Small intestine (tissue), 7 donors: ENCODE results near the gene PTPRK. TPM values are rescaled to one million over a fixed set of nuclear protein-coding genes. Genes with fewer than 3 reads are reported as not detected.

Source experiments
- DNase-seq, 2 donors: peaks; one replicate each; pipeline versions ENCODE4 v3.0.0 to v3.0.0-alpha.2; 2013
- FAIRE-seq: peaks from 2 replicates; lab custom pipeline; 2012; peaks lifted over from hg19 to GRCh38; lab: Jason Lieb, UNC
- H3K27ac ChIP-seq, 3 donors: one replicate each; pipeline ENCODE4 v1.5.1; 2013; ENCODE audit warnings: low read length in 2 of 3, mild to moderate bottlenecking in 2 of 3, control low read depth in 1 of 3, inconsistent platforms in 1 of 3, low read depth in 1 of 3, moderate library complexity in 1 of 3
- H3K27me3 ChIP-seq, 3 donors: one replicate each; pipeline ENCODE4 v1.6.1; 2013; ENCODE audit warnings: low read length in 3 of 3, inconsistent platforms in 1 of 3; ENCODE audit not compliant: control insufficient read depth in 3 of 3, insufficient read depth in 3 of 3
- H3K36me3 ChIP-seq, 3 donors: one replicate each; pipeline ENCODE4 v1.6.1; 2013; ENCODE audit warnings: low read length in 3 of 3, inconsistent platforms in 1 of 3, low read depth in 1 of 3, mild to moderate bottlenecking in 1 of 3, moderate library complexity in 1 of 3; ENCODE audit not compliant: control insufficient read depth in 3 of 3, insufficient read depth in 2 of 3
- H3K4me1 ChIP-seq, 3 donors: one replicate each; pipeline ENCODE4 v1.6.1; 2013; ENCODE audit warnings: low read length in 2 of 3, inconsistent platforms in 1 of 3, low read depth in 1 of 3, mild to moderate bottlenecking in 1 of 3, moderate library complexity in 1 of 3; ENCODE audit not compliant: control insufficient read depth in 3 of 3, insufficient read depth in 2 of 3
- H3K4me3 ChIP-seq, 3 donors: one replicate each; pipeline ENCODE4 v1.5.1; 2013; ENCODE audit warnings: low read length in 3 of 3, control low read depth in 1 of 3, inconsistent platforms in 1 of 3, low read depth in 1 of 3, mild to moderate bottlenecking in 1 of 3, moderate library complexity in 1 of 3
- H3K9me3 ChIP-seq, 2 donors: one replicate each; pipeline ENCODE4 v1.6.1; 2013; ENCODE audit warnings: low read depth in 1 of 2, low read length in 1 of 2; ENCODE audit not compliant: control insufficient read depth in 2 of 2, insufficient read depth in 1 of 2
- WGBS, 3 donors: extraction: QIAGEN DNeasy Blood & Tissue Kit; methylation state at CpG; one replicate each; pipeline ENCODE4 v1.1.7; 2013; 5-methylcytosine and 5-hydroxymethylcytosine counted together
- polyA plus RNA-seq, 4 donors: library from polyadenylated mRNA; stranded (reverse) in 3 of 4; unstranded in 1 of 4; fragments of 200-250 nt in 3 of 4; fragments of 120-200 nt in 1 of 4; gene quantifications; one replicate each; pipeline versions ENCODE4 v1.2.1 to v1.2.3, GENCODE V29; 2013
- donor health status: healthy with polysubstance abuse.
- donor health status: control.
- donor health status: control.
- donor health status: Bipolar disorder and iron deficiency.
- donor health status: healthy.

The PTPRK gene
- polyA plus RNA-seq, 4 donors = 15.9 to 72.5 (median 20.6) TPM

GRCh38 chr6:128025478-128025877 is 494.9 kb downstream of the PTPRK start:
- Histone ChIP-seq H3K36me3 (peaks cover 0 to 6% (median 1%) of the 10 kb centered on the region in 3 donors), H3K4me1 (no peaks in the 10 kb centered on the region), H3K4me3 (no peak overlapping the region), H3K9me3 (no peaks in the 10 kb centered on the region), H3K27ac (no peak overlapping the region), H3K27me3 (no peaks in the 10 kb centered on the region)
- 69 to 88% (median 76%) methylated on average over 1 of the region's 1 CpG for WGBS, 3 donors
- DNase-seq (no peak), FAIRE-seq (no peak)

- no peak for FAIRE-seq
- H3K27ac ChIP-seq = no peak overlapping the region
- no peaks in the 10 kb centered on the region for H3K9me3 ChIP-seq
- no peaks in the 10 kb centered on the region for H3K4me1 ChIP-seq
- H3K36me3 ChIP-seq = peaks cover 0 to 6% (median 1%) of the 10 kb centered on the region in 3 donors
- WGBS, 3 donors = 68 to 95% (median 92%) methylated on average over 1 of the region's 1 CpG
- no peaks in the 10 kb centered on the region for H3K27me3 ChIP-seq
- no peak for DNase-seq
- H3K4me3 ChIP-seq = no peak overlapping the region
Observed at GRCh38 chr6:128024969-128025368, 495.4 kb downstream of the PTPRK start.

DNA sequence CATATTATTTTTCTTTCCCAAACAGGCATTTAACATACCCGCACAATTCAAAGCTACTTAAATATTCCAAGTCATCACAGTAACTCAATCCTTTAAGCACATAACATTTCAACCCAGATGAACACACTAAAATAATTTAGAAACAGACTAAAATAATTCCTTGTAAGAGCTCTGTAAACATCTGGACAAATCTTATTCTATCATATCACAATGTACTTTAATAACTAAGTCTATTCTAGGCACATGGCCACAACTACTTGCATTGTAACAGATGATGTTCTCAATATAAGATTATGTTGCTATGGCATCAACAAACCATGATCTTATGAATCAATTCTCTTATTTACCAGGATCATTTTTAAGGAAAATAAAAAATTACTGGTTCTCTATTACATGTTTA is 496.4 kb downstream of the PTPRK start:
- no peak overlapping the region for H3K27ac ChIP-seq
- DNase-seq (no peak), FAIRE-seq (no peak)
- H3K27me3 ChIP-seq = no peaks in the 10 kb centered on the region
- H3K36me3 ChIP-seq = peaks cover 0 to 3% (median 3%) of the 10 kb centered on the region in 3 donors
- H3K4me3 ChIP-seq = no peak overlapping the region
- no peaks in the 10 kb centered on the region for H3K9me3 ChIP-seq
- H3K4me1 ChIP-seq = no peaks in the 10 kb centered on the region
- 87 to 100% (median 88%) methylated on average over 1 of the region's 1 CpG for WGBS, 3 donors

DNA sequence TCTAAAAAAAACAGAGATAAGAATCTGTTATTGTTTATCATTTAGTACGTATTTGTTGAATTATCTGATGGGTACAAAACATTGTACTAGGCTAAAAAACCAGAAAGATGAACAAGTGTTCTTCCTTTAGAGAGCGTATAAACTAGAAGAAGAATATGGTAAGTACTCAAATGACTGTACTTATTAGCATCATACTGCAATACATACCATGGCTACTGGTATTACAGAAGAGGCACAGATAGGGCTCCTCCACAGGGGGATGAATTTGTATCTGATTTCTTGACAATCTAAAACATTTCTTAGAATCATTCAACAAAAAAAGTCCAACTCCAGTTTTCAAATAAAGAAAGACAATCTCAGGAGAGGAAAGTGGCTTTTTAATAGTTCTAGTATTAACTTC is 501.6 kb downstream of the PTPRK start:
- Histone ChIP-seq H3K27ac (no peak overlapping the region), H3K4me1 (no peaks in the 10 kb centered on the region), H3K9me3 (no peaks in the 10 kb centered on the region), H3K36me3 (peaks cover 0 to 1% (median 0%) of the 10 kb centered on the region in 3 donors), H3K4me3 (no peak overlapping the region), H3K27me3 (no peaks in the 10 kb centered on the region)
- WGBS, 3 donors = 91 to 94% (median 92%) methylated on average over 2 of the region's 2 CpGs
- FAIRE-seq (no peak), DNase-seq (no peak)

GRCh38 chr6:128017288-128017687 is 503.1 kb downstream of the PTPRK start:
- Histone ChIP-seq H3K36me3 (peaks cover 0 to 1% (median 0%) of the 10 kb centered on the region in 3 donors), H3K4me1 (no peaks in the 10 kb centered on the region), H3K27ac (no peak overlapping the region), H3K4me3 (no peak overlapping the region), H3K9me3 (no peaks in the 10 kb centered on the region), H3K27me3 (no peaks in the 10 kb centered on the region)
- DNase-seq (no peak), FAIRE-seq (no peak)

DNA sequence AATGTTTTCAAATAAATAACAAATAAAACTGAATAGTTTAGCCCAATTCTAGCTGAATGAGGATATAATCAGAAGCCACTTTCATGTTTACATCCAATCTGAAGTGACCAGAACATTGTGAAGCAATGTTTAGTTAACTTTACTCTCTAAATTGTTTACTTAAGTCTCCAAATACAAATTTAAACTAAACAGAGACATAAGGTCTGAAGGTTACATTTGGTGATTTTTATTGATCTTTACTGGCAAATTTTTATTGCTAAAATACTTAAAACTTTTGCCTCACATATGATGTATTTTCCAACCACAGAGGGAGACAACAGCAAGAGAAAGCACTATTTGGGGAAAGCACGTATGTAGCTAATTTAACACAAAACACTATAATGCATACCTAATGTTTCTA is 512.7 kb downstream of the PTPRK start:
- no peaks in the 10 kb centered on the region for H3K36me3 ChIP-seq
- FAIRE-seq (no peak), DNase-seq (no peak)
- no peaks in the 10 kb centered on the region for H3K27me3 ChIP-seq
- H3K4me3 ChIP-seq = no peak overlapping the region
- H3K4me1 ChIP-seq = no peaks in the 10 kb centered on the region
- no peaks in the 10 kb centered on the region for H3K9me3 ChIP-seq
- H3K27ac ChIP-seq = no peak overlapping the region
- WGBS, 3 donors = 85 to 93% (median 89%) methylated on average over 1 of the region's 1 CpG

DNA sequence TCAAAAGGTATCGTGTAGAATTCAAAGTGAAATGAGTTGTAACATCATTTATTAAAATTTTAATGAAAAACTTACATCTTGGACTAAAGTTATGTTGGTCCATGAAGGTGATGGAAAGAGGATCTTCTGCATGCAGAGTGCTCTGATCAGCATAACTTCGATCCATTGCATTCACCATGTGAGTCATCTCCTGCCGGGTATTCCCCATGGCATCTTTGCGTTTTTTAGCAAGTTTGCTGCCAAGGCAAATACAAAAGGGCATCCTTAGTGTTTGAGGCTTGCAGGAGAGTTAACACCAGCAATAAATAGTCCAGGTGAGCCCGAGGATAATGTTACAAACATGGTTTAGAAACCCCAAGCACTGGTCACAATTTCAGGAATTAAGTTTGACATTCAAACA is 515.4 kb downstream of the PTPRK start:
- Histone ChIP-seq H3K27me3 (no peaks in the 10 kb centered on the region), H3K4me3 (no peak overlapping the region), H3K9me3 (no peaks in the 10 kb centered on the region), H3K27ac (no peak overlapping the region), H3K4me1 (no peaks in the 10 kb centered on the region), H3K36me3 (no peaks in the 10 kb centered on the region)
- DNase-seq (no peak), FAIRE-seq (no peak)
- WGBS, 3 donors = 88 to 89% (median 89%) methylated on average over 5 of the region's 5 CpGs

DNA sequence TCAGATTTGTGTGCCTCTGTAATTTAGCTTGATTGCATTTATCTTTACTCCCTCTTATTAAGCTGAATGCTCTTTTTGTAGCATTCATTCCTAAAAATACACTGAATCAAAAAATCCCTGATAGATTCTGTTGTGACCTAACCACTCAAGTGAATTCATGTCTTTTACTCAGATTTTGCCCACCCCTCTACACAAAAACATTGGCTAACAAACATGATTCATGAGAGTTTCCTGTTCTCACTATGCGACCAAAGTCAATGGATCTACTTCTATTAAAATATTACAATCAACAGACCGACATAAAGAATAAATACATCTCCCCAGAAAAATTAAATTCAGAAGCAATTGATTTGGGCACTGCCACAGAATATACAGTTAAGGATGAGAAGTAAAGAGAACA is 520.0 kb downstream of the PTPRK start:
- Histone ChIP-seq H3K27ac (no peak overlapping the region), H3K36me3 (peaks cover 0 to 10% (median 3%) of the 10 kb centered on the region in 3 donors), H3K9me3 (no peaks in the 10 kb centered on the region), H3K4me1 (no peaks in the 10 kb centered on the region), H3K27me3 (no peaks in the 10 kb centered on the region), H3K4me3 (no peak overlapping the region)
- DNase-seq = no peak
- no peak for FAIRE-seq
- 81 to 97% (median 84%) methylated on average over 2 of the region's 2 CpGs for WGBS, 3 donors

GRCh38 chr6:127998985-127999384 is 521.4 kb downstream of the PTPRK start:
- Histone ChIP-seq H3K9me3 (no peaks in the 10 kb centered on the region), H3K4me3 (no peak overlapping the region), H3K27me3 (no peaks in the 10 kb centered on the region), H3K36me3 (peaks cover 0 to 10% (median 3%) of the 10 kb centered on the region in 3 donors), H3K4me1 (no peaks in the 10 kb centered on the region), H3K27ac (no peak overlapping the region)
- WGBS, 3 donors = 85 to 97% (median 92%) methylated on average over 4 of the region's 4 CpGs
- DNase-seq = no peak
- FAIRE-seq = no peak
